HepG2 (cell line): Measurements from ENCODE around the gene THADA. TPM values are rescaled to one million over a fixed set of nuclear protein-coding genes. Genes with fewer than 3 reads are reported as not detected.

Experiments used
- AKAP8 ChIP-seq: sonication (generic); formaldehyde crosslinking; IDR thresholded peaks from 2 replicates; pipeline ENCODE4 v1.5.1; 2020; ENCODE audit warnings: mild to moderate bottlenecking, missing genetic modification reagents
- ATM ChIP-seq: fragments of 450-650 bp; IDR thresholded peaks from 2 replicates; pipeline ENCODE4 v1.7.1; 2017; ENCODE audit warnings: mild to moderate bottlenecking, borderline replicate concordance
- BCL3 ChIP-seq: sonication (generic); formaldehyde crosslinking; IDR thresholded peaks from 2 replicates; pipeline ENCODE4 v1.5.1; 2020; ENCODE audit warnings: mild to moderate bottlenecking, missing genetic modification reagents, moderate library complexity
- CEBPG ChIP-seq: IDR thresholded peaks from 2 replicates; pipeline ENCODE4 v1.6.1; 2016
- CREM ChIP-seq, 2 experiments: sonication (generic) in 1 of 2; formaldehyde crosslinking in 1 of 2; IDR thresholded peaks; 2 replicates each; pipeline versions ENCODE4 v1.4.0 to v1.6.1; 2016 to 2020; ENCODE audit warnings: antibody characterized with exemption in 1 of 2, mild to moderate bottlenecking in 1 of 2, missing genetic modification reagents in 1 of 2
- FOXK2 ChIP-seq: fragments of 450-650 bp; IDR thresholded peaks from 2 replicates; pipeline ENCODE4 v1.6.1; 2016
- HNF1A ChIP-seq, 2 experiments: sonication (generic) in 1 of 2; formaldehyde crosslinking in 1 of 2; IDR thresholded peaks; 2 replicates each; pipeline versions ENCODE4 v1.4.0 to v1.6.1; 2016 to 2020; ENCODE audit warnings: borderline replicate concordance in 1 of 2, low read depth in 1 of 2, mild to moderate bottlenecking in 1 of 2, missing genetic modification reagents in 1 of 2
- KMT2A ChIP-seq: sonication (generic); formaldehyde crosslinking; IDR thresholded peaks from 2 replicates; pipeline ENCODE4 v1.4.0; 2020; ENCODE audit warnings: missing genetic modification reagents
- SAP130 ChIP-seq: IDR thresholded peaks from 2 replicates; pipeline ENCODE4 v1.6.1; 2016; ENCODE audit warnings: low read depth
- SMAD1 ChIP-seq: sonication (generic); formaldehyde crosslinking; IDR thresholded peaks from 2 replicates; pipeline ENCODE4 v1.4.0; 2020; ENCODE audit warnings: missing genetic modification reagents, low read depth, mild to moderate bottlenecking, borderline replicate concordance
- SOX5 ChIP-seq: IDR thresholded peaks from 2 replicates; pipeline ENCODE4 v1.6.1; 2016; ENCODE audit warnings: borderline replicate concordance
- ZBED4 ChIP-seq: sonication (generic); formaldehyde crosslinking; IDR thresholded peaks from 2 replicates; pipeline ENCODE4 v1.4.0; 2020; ENCODE audit warnings: missing genetic modification reagents, borderline replicate concordance
- ZBTB7A ChIP-seq: sonication (generic); formaldehyde crosslinking; IDR thresholded peaks from 2 replicates; pipeline ENCODE4 v1.8.0; 2022; ENCODE audit warnings: mild to moderate bottlenecking, missing genetic modification reagents
- ZBTB7B ChIP-seq: sonication (generic); formaldehyde crosslinking; IDR thresholded peaks from 2 replicates; pipeline ENCODE4 v1.4.0; 2020; ENCODE audit warnings: missing genetic modification reagents
- ZNF282 ChIP-seq: fragments of 450-650 bp; IDR thresholded peaks from 2 replicates; pipeline ENCODE4 v1.6.1; 2018; ENCODE audit not compliant: partially characterized antibody
- ZNF446 ChIP-seq: sonication (generic); formaldehyde crosslinking; IDR thresholded peaks from 2 replicates; pipeline ENCODE4 v1.5.0; 2020; ENCODE audit warnings: mild to moderate bottlenecking, missing genetic modification reagents
- ZNF556 ChIP-seq: sonication (generic); formaldehyde crosslinking; IDR thresholded peaks from 2 replicates; pipeline ENCODE4 v1.4.0; 2020; ENCODE audit warnings: mild to moderate bottlenecking, missing genetic modification reagents, borderline replicate concordance
- polyA plus RNA-seq, 8 experiments: library from polyadenylated mRNA; depleted of rRNA in 3 of 8; stranded (reverse) in 7 of 8; unstranded in 1 of 8; fragments of >200 nt; fragmentation: Illumina TruSeq in 4 of 8; extraction: Trizol in 4 of 8; gene quantifications; 2 replicates each; pipeline versions ENCODE4 v1.2.1 to v1.2.3, GENCODE V29; 2011 to 2016; ENCODE audit warnings: low read depth in 4 of 8, missing spikeins in 1 of 8, mixed read lengths in 1 of 8; ENCODE audit not compliant: insufficient read depth in 1 of 8
- total RNA-seq, 5 experiments: library from RNA; depleted of rRNA; stranded (reverse); fragments of >200 nt; fragmentation: Illumina TruSeq; extraction: Trizol; gene quantifications; 2 replicates each; pipeline ENCODE4 v1.2.3, GENCODE V29; 2016; ENCODE audit warnings: low read depth in 1 of 5

THADA gene
- total and polyA plus RNA-seq, 2 of the 13 experiments (the other 11 are each of a cell fraction or from before 2014, with no cell fraction given): 12.7 to 21.7 TPM

GRCh38 chr2:43210467-43211303 is 385.2 kb downstream of the THADA start (continued):
- TF ChIP-seq ZNF446 (CRISPR knock-in tag) (peak; percentile 94), SAP130 (CRISPR knock-in tag) (peak; percentile 93), SOX5 (CRISPR knock-in tag) (peak; percentile 81; the same call in 1 of the 2 replicates), KMT2A (CRISPR knock-in tag) (no peak), CREM (IDR thresholded peaks at IDR 0.05) (peak; percentile 53; the same call in 1 of the 2 replicates), CREM (CRISPR knock-in tag; IDR thresholded peaks at IDR 0.05) (no peak), BCL3 (peak; percentile 83), ATM (no peak), ZNF556 (CRISPR knock-in tag) (peak; percentile 99), ZNF282 (no peak), HNF1A (IDR thresholded peaks at IDR 0.05; ENCODE audit: low read depth) (peak; percentile 74; the same call in 1 of the 2 replicates), HNF1A (CRISPR knock-in tag; IDR thresholded peaks at IDR 0.05; ENCODE audit: borderline replicate concordance) (peak; percentile 92), FOXK2 (peak; percentile 88), ZBTB7B (CRISPR knock-in tag) (peak; percentile 91), SMAD1 (CRISPR knock-in tag) (peak; percentile 35; the same call in 1 of the 2 replicates), ZBED4 (no peak), CEBPG (CRISPR knock-in tag) (peak; percentile 81), AKAP8 (no peak; the same call in 1 of the 2 replicates), ZBTB7A (CRISPR knock-in tag) (peak; percentile 88; the same call in 1 of the 2 replicates)
